ENCODE results near the gene SELENOP.

SELENOP gene

GRCh38 chr5:42806701-42807262 lies 4.9 kb downstream of the SELENOP start:
- Histone ChIP-seq H3K23ac (ENCODE audit: low read length in 2 of 2) (no peak overlapping the region), H2BK5ac (ENCODE audit: low read depth, low read length, poor library complexity, severe bottlenecking) (no peak overlapping the region)

GRCh38 chr5:42806004-42806700 lies 5.5 kb downstream of the SELENOP start:
- no peak overlapping the region for H3K18ac ChIP-seq (ENCODE audit: low read depth in 1 of 2, low read length in 2 of 2)
- H3K23ac ChIP-seq (ENCODE audit: low read length in 2 of 2), result no peak overlapping the region
- DNase-seq, result no peak
- no peak overlapping the region for H3K14ac ChIP-seq (ENCODE audit: low read length in 2 of 2)
- no peak overlapping the region for H4K8ac ChIP-seq (ENCODE audit: low read length)
- H3K4me1 ChIP-seq (ENCODE audit: control insufficient read depth, insufficient read depth, low read depth, low read length), result no peaks in the 10 kb centered on the region
- H3K27ac ChIP-seq (ENCODE audit: low read length, poor library complexity, severe bottlenecking), result no peak overlapping the region
- no peak overlapping the region for H3K4me2 ChIP-seq (ENCODE audit: low read length, poor library complexity, severe bottlenecking)
- no peak overlapping the region for H3K9ac ChIP-seq (ENCODE audit: low read length)
- H2BK120ac ChIP-seq (ENCODE audit: low read depth, low read length), result no peak overlapping the region
- no peak overlapping the region for H3K4me3 ChIP-seq (ENCODE audit: insufficient read depth in 1 of 2, low read depth in 1 of 2, low read length in 2 of 2)
- H3K4ac ChIP-seq (ENCODE audit: low read depth in 1 of 2, low read length in 2 of 2), result no peak overlapping the region
- no peak overlapping the region for H4K91ac ChIP-seq (ENCODE audit: low read length)
- H3K9me3 ChIP-seq (ENCODE audit: control insufficient read depth, low read length), result no peaks in the 10 kb centered on the region
- H2BK12ac ChIP-seq (ENCODE audit: low read length in 2 of 2), result no peak overlapping the region
- H2AK5ac ChIP-seq (ENCODE audit: low read length, severe bottlenecking), result no peak overlapping the region
- H3K79me1 ChIP-seq (replicated peaks; ENCODE audit: low read length, poor library complexity, severe bottlenecking), result no peaks in the 10 kb centered on the region
- no peak overlapping the region for H2AFZ ChIP-seq (ENCODE audit: low read depth, low read length)
- no peaks in the 10 kb centered on the region for H3K27me3 ChIP-seq (ENCODE audit: control insufficient read depth in 1 of 2, insufficient read depth in 1 of 2, low read length in 2 of 2)
- no peak overlapping the region for H2BK15ac ChIP-seq (ENCODE audit: low read depth, poor library complexity, severe bottlenecking)
- H2BK5ac ChIP-seq (ENCODE audit: low read depth, low read length, poor library complexity, severe bottlenecking), result no peak overlapping the region
- 88% methylated on average over 2 of the region's 2 CpGs for WGBS
- H3K36me3 ChIP-seq (ENCODE audit: control insufficient read depth in 1 of 2, insufficient read depth in 2 of 2, low read depth in 1 of 2, low read length in 2 of 2), result peaks cover 0 to 74% of the 10 kb centered on the region in 2 experiments

More at GRCh38 chr5:42806701-42807262, 4.9 kb downstream of the SELENOP start:
- H3K36me3 ChIP-seq (ENCODE audit: control insufficient read depth in 1 of 2, insufficient read depth in 2 of 2, low read depth in 1 of 2, low read length in 2 of 2), result peaks cover 0 to 67% of the 10 kb centered on the region in 2 experiments
- no peak overlapping the region for H3K4ac ChIP-seq (ENCODE audit: low read depth in 1 of 2, low read length in 2 of 2)
- H3K79me1 ChIP-seq (replicated peaks; ENCODE audit: low read length, poor library complexity, severe bottlenecking), result no peaks in the 10 kb centered on the region
- no peak overlapping the region for H2BK15ac ChIP-seq (ENCODE audit: low read depth, poor library complexity, severe bottlenecking)
- no peaks in the 10 kb centered on the region for H3K9me3 ChIP-seq (ENCODE audit: control insufficient read depth, low read length)
- no peak overlapping the region for H3K4me3 ChIP-seq (ENCODE audit: insufficient read depth in 1 of 2, low read depth in 1 of 2, low read length in 2 of 2)
- H2BK12ac ChIP-seq (ENCODE audit: low read length in 2 of 2), result no peak overlapping the region
- DNase-seq, result no peak
- no peak overlapping the region for H3K14ac ChIP-seq (ENCODE audit: low read length in 2 of 2)
- 88% methylated on average over 1 of the region's 3 CpGs for WGBS
- H3K18ac ChIP-seq (ENCODE audit: low read depth in 1 of 2, low read length in 2 of 2), result no peak overlapping the region
- H3K27ac ChIP-seq (ENCODE audit: low read length, poor library complexity, severe bottlenecking), result no peak overlapping the region
- H2BK120ac ChIP-seq (ENCODE audit: low read depth, low read length), result no peak overlapping the region
- H2AK5ac ChIP-seq (ENCODE audit: low read length, severe bottlenecking), result no peak overlapping the region
- no peak overlapping the region for H3K9ac ChIP-seq (ENCODE audit: low read length)
- H3K4me1 ChIP-seq (ENCODE audit: control insufficient read depth, insufficient read depth, low read depth, low read length), result no peaks in the 10 kb centered on the region
- no peak overlapping the region for H4K91ac ChIP-seq (ENCODE audit: low read length)
- no peak overlapping the region for H4K8ac ChIP-seq (ENCODE audit: low read length)
- no peaks in the 10 kb centered on the region for H3K27me3 ChIP-seq (ENCODE audit: control insufficient read depth in 1 of 2, insufficient read depth in 1 of 2, low read length in 2 of 2)
- no peak overlapping the region for H2AFZ ChIP-seq (ENCODE audit: low read depth, low read length)
- H3K4me2 ChIP-seq (ENCODE audit: low read length, poor library complexity, severe bottlenecking), result no peak overlapping the region

GRCh38 chr5:42804717-42805339 lies 6.9 kb downstream of the SELENOP start:
- 100% methylated on average over 1 of the region's 4 CpGs for WGBS
- H2BK15ac ChIP-seq (ENCODE audit: low read depth, poor library complexity, severe bottlenecking), result no peak overlapping the region

DNA sequence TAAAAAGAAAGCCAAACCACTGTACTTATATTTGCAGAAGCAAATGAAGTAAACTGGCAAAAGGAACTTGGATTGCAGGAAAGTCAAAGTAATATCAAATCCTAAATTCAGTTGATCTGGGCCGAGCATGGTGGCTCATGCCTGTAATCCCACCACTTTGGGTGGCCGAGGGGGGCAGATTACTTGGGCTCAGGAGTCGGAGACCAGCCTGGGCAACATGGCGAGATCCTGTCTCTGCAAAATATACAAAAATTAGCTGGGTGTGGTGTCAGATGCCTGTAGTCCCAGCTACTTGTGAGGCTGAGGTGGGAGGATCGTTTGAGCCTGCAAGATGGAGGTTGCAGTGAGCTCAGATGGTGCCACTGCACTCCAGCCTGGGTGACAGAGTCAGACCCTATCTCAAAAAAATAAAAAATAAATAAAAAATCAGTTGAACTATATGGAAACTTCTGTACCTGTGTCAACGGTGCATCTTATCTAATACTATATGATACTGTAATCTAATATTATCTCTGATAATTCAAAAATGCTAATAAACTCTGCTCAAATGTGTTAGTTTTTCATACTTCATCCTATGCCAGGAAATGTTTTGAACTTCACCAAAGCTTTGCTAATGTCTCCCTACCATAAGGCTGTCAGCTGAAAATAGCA lies 10.1 kb downstream of the SELENOP start:
- Histone ChIP-seq H3K4me3 (ENCODE audit: insufficient read depth in 1 of 2, low read depth in 1 of 2, low read length in 2 of 2) (no peak overlapping the region), H4K91ac (ENCODE audit: low read length) (no peak overlapping the region)
- DNase-seq, result no peak

More at GRCh38 chr5:42804717-42805339, 6.9 kb downstream of the SELENOP start:
- no peak overlapping the region for H3K18ac ChIP-seq (ENCODE audit: low read depth in 1 of 2, low read length in 2 of 2)
- H3K23ac ChIP-seq (ENCODE audit: low read length in 2 of 2), result no peak overlapping the region
- no peaks in the 10 kb centered on the region for H3K27me3 ChIP-seq (ENCODE audit: control insufficient read depth in 1 of 2, insufficient read depth in 1 of 2, low read length in 2 of 2)
- no peak overlapping the region for H3K4me3 ChIP-seq (ENCODE audit: insufficient read depth in 1 of 2, low read depth in 1 of 2, low read length in 2 of 2)
- H3K27ac ChIP-seq (ENCODE audit: low read length, poor library complexity, severe bottlenecking), result no peak overlapping the region
- no peak overlapping the region for H2BK12ac ChIP-seq (ENCODE audit: low read length in 2 of 2)
- no peak overlapping the region for H3K4ac ChIP-seq (ENCODE audit: low read depth in 1 of 2, low read length in 2 of 2)
- no peak overlapping the region for H4K8ac ChIP-seq (ENCODE audit: low read length)
- DNase-seq, result no peak
- H2AK5ac ChIP-seq (ENCODE audit: low read length, severe bottlenecking), result no peak overlapping the region
- no peaks in the 10 kb centered on the region for H3K4me1 ChIP-seq (ENCODE audit: control insufficient read depth, insufficient read depth, low read depth, low read length)
- H2BK5ac ChIP-seq (ENCODE audit: low read depth, low read length, poor library complexity, severe bottlenecking), result no peak overlapping the region
- no peaks in the 10 kb centered on the region for H3K9me3 ChIP-seq (ENCODE audit: control insufficient read depth, low read length)
- H3K4me2 ChIP-seq (ENCODE audit: low read length, poor library complexity, severe bottlenecking), result no peak overlapping the region
- no peak overlapping the region for H3K14ac ChIP-seq (ENCODE audit: low read length in 2 of 2)
- no peak overlapping the region for H4K91ac ChIP-seq (ENCODE audit: low read length)
- no peak overlapping the region for H2BK120ac ChIP-seq (ENCODE audit: low read depth, low read length)
- peaks cover 0 to 87% of the 10 kb centered on the region in 2 experiments for H3K36me3 ChIP-seq (ENCODE audit: control insufficient read depth in 1 of 2, insufficient read depth in 2 of 2, low read depth in 1 of 2, low read length in 2 of 2)
- H3K79me1 ChIP-seq (replicated peaks; ENCODE audit: low read length, poor library complexity, severe bottlenecking), result no peaks in the 10 kb centered on the region
- no peak overlapping the region for H3K9ac ChIP-seq (ENCODE audit: low read length)
- no peak overlapping the region for H2AFZ ChIP-seq (ENCODE audit: low read depth, low read length)

More for the DNA sequence above, 10.1 kb downstream of the SELENOP start:
- Histone ChIP-seq H2AK5ac (ENCODE audit: low read length, severe bottlenecking) (no peak overlapping the region), H3K4ac (ENCODE audit: low read depth in 1 of 2, low read length in 2 of 2) (no peak overlapping the region), H3K9ac (ENCODE audit: low read length) (no peak overlapping the region), H3K4me2 (ENCODE audit: low read length, poor library complexity, severe bottlenecking) (no peak overlapping the region), H3K27ac (ENCODE audit: low read length, poor library complexity, severe bottlenecking) (no peak overlapping the region), H3K27me3 (ENCODE audit: control insufficient read depth in 1 of 2, insufficient read depth in 1 of 2, low read length in 2 of 2) (no peaks in the 10 kb centered on the region), H2BK120ac (ENCODE audit: low read depth, low read length) (no peak overlapping the region), H4K8ac (ENCODE audit: low read length) (no peak overlapping the region), H3K18ac (ENCODE audit: low read depth in 1 of 2, low read length in 2 of 2) (no peak overlapping the region), H3K4me1 (ENCODE audit: control insufficient read depth, insufficient read depth, low read depth, low read length) (no peaks in the 10 kb centered on the region), H2AFZ (ENCODE audit: low read depth, low read length) (no peak overlapping the region), H2BK15ac (ENCODE audit: low read depth, poor library complexity, severe bottlenecking) (no peak overlapping the region), H3K36me3 (ENCODE audit: control insufficient read depth in 1 of 2, insufficient read depth in 2 of 2, low read depth in 1 of 2, low read length in 2 of 2) (peaks cover 0 to 70% of the 10 kb centered on the region in 2 experiments), H3K9me3 (ENCODE audit: control insufficient read depth, low read length) (peaks cover 8% of the 10 kb centered on the region), H3K79me1 (replicated peaks; ENCODE audit: low read length, poor library complexity, severe bottlenecking) (no peaks in the 10 kb centered on the region), H2BK5ac (ENCODE audit: low read depth, low read length, poor library complexity, severe bottlenecking) (no peak overlapping the region), H3K14ac (ENCODE audit: low read length in 2 of 2) (no peak overlapping the region), H3K23ac (ENCODE audit: low read length in 2 of 2) (no peak overlapping the region), H2BK12ac (ENCODE audit: low read length in 2 of 2) (no peak overlapping the region)
- 90% methylated on average over 5 of the region's 6 CpGs for WGBS
